PFSK-1 (cell line): ENCODE data around the gene GNA14.

Experiments used
- FOXP2 ChIP-seq: optimal IDR thresholded peaks from 2 replicates; pipeline ENCODE3; 2011; ENCODE audit warnings: borderline replicate concordance, control low read depth, inconsistent platforms; ENCODE audit not compliant: insufficient read depth; ENCODE audit errors: extremely low read length, extremely low read depth
- POLR2AphosphoS5 ChIP-seq: IDR thresholded peaks from 2 replicates; pipeline ENCODE4 v1.6.1; 2012; ENCODE audit warnings: low read depth, mild to moderate bottlenecking, control low read depth, low read length, moderate library complexity
- SIN3A ChIP-seq: IDR thresholded peaks from 2 replicates; pipeline ENCODE4 v1.6.1; 2012; ENCODE audit warnings: mild to moderate bottlenecking, low read length, moderate library complexity, borderline replicate concordance; ENCODE audit not compliant: insufficient read depth
- TAF1 ChIP-seq: IDR thresholded peaks from 2 replicates; pipeline ENCODE4 v1.6.1; 2012; ENCODE audit warnings: low read length, control low read depth, borderline replicate concordance; ENCODE audit not compliant: insufficient read depth
- TF ChIP-seq, protein P1 (sequence below), 2 experiments: IDR thresholded peaks; 2 replicates each; pipeline versions ENCODE4 v1.6.1 to v1.8.0; 2011 to 2012; ENCODE audit warnings: low read depth in 2 of 2, low read length in 2 of 2, control low read depth in 1 of 2, inconsistent platforms in 1 of 2, mild to moderate bottlenecking in 1 of 2, moderate library complexity in 1 of 2; ENCODE audit not compliant: insufficient read depth in 1 of 2

The GNA14 gene

DNA sequence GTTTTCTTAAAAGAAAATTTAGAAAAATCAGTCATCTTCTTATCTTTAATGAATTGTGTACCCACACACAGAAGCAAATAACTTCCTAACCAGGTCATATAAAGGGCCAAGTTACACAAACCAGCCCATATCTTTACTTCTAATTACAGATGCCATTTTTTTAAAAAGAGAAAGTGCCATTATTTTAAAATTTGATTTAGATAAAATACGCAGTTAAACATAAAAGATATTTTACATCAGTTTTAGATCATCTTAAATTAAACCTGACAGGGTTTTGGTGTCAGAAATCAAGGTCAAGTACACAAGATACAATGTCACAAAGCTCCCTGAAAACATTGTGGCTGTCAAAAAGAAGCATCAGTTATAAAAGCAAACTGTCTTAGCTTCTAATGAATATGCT is 129.4 kb downstream of the GNA14 start:
- TF ChIP-seq, protein P1, sequence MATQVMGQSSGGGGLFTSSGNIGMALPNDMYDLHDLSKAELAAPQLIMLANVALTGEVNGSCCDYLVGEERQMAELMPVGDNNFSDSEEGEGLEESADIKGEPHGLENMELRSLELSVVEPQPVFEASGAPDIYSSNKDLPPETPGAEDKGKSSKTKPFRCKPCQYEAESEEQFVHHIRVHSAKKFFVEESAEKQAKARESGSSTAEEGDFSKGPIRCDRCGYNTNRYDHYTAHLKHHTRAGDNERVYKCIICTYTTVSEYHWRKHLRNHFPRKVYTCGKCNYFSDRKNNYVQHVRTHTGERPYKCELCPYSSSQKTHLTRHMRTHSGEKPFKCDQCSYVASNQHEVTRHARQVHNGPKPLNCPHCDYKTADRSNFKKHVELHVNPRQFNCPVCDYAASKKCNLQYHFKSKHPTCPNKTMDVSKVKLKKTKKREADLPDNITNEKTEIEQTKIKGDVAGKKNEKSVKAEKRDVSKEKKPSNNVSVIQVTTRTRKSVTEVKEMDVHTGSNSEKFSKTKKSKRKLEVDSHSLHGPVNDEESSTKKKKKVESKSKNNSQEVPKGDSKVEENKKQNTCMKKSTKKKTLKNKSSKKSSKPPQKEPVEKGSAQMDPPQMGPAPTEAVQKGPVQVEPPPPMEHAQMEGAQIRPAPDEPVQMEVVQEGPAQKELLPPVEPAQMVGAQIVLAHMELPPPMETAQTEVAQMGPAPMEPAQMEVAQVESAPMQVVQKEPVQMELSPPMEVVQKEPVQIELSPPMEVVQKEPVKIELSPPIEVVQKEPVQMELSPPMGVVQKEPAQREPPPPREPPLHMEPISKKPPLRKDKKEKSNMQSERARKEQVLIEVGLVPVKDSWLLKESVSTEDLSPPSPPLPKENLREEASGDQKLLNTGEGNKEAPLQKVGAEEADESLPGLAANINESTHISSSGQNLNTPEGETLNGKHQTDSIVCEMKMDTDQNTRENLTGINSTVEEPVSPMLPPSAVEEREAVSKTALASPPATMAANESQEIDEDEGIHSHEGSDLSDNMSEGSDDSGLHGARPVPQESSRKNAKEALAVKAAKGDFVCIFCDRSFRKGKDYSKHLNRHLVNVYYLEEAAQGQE (IDR thresholded peaks at IDR 0.05; ENCODE audit: insufficient read depth in 1 of 2, low read depth in 2 of 2, low read length in 2 of 2) = no peak
- TF ChIP-seq SIN3A (no peak), TAF1 (no peak), POLR2AphosphoS5 (no peak), FOXP2 (no peak)

DNA sequence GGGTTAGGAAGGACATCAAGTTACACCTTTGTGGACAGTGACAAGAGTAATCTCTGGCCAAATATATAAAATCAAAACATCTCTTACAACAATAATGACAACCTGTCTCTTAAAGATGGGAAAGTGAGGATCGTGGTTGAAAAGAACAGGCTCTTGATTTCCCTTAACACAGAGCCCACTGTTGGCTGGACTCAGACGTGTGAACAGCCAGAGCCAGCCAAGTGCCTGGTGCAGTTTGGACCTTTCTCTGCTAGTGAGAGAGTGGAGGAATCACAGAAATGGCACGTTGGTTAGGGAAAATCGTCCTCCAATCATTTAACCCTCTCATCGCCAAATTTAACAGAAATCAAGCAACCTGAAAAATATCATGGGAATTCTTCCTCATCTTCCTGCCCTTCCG is 131.3 kb downstream of the GNA14 start:
- TF ChIP-seq, protein P1 (IDR thresholded peaks at IDR 0.05; ENCODE audit: insufficient read depth in 1 of 2, low read depth in 2 of 2, low read length in 2 of 2) = no peak
- TF ChIP-seq TAF1 (no peak), SIN3A (no peak), FOXP2 (no peak), POLR2AphosphoS5 (no peak)

DNA sequence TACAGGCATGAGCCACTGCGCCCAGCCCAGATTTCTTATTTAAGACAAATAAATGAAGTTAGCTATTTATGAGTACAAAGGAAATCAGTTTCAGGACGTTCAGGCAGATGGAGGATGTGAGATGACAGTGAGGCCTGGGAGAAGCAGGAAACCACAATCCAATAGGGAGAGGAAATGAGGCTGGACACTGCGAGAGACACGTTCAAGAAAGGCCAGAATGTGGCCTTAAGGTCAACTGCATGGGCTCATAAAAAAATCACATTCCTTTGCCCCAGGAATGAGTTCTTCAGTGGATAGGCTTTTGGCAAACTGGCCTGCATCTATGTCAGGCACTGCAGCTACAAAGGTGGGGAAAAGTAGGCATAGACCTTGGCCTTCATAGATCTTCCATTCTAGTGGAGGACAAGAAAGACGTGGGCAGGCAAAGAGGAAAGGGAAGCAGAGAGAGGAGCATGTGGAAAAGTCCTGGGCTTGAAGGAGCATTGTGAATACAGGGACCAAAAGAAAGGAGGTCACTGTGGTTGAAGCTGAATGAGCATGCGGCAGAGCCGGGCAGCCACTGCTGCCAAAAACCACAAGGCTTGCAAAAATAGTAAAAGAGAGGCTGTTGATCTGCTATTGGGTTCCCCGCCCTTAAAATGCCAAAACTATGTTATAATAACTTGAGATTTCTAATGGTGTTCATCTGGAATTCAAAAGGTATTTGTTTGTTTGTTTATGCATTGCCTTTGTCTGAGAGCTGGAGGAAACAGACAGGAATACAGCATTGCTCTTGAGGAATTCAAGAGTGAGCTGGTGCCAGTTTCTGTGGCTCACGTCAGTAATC is 133.0 kb downstream of the GNA14 start:
- TF ChIP-seq SIN3A = no peak
- TF ChIP-seq, protein P1 (IDR thresholded peaks at IDR 0.05; ENCODE audit: insufficient read depth in 1 of 2, low read depth in 2 of 2, low read length in 2 of 2) = 0 out of 4 replicates have a peak, but pooled peaks of 1 of the 2 experiments have one; percentile 29
- TF ChIP-seq POLR2AphosphoS5 = no peak
- no peak for TF ChIP-seq TAF1

DNA sequence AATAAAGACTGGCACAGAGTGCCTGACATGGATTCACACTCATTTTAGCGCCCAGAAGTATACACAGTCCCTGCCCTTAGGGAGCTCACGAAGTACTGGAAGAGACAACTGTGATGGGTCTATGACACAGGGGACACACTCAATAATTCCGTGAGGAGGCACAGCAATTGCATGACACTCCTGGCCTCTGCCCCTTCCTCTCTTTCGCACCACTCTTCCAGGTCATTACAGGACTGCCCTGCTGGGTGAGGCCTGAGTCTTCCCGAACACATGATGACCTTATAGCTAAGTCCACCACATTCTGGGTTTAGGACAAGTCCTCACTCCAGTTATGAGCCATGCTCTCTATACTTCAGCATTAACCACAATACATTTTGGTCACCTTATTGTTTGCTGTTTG is 134.7 kb downstream of the GNA14 start:
- TF ChIP-seq, protein P1 (IDR thresholded peaks at IDR 0.05; ENCODE audit: insufficient read depth in 1 of 2, low read depth in 2 of 2, low read length in 2 of 2) = no peak
- no peak for TF ChIP-seq SIN3A
- TF ChIP-seq POLR2AphosphoS5 = no peak
- no peak for TF ChIP-seq TAF1
- no peak for TF ChIP-seq FOXP2

DNA sequence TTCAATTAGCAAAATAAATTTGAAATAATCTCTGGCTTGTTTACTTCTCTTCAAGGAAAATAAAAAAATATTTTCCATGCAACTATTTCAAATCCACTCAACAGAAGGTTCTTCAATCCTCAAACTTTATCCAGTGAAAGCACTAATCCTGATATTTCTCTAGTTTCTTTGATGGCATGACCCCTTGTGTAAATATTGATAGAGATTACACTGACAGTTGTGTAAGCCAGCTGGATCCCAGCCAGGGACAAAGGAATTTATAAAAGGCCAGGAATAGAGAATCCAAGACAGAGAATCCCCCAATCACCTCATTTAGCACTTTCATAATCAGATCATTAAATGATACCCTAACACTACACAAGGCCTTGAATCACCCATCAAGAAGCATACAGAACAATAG is 135.2 kb downstream of the GNA14 start:
- TF ChIP-seq POLR2AphosphoS5 (no peak), TAF1 (no peak), FOXP2 (no peak), SIN3A (no peak)
- TF ChIP-seq, protein P1 (IDR thresholded peaks at IDR 0.05; ENCODE audit: insufficient read depth in 1 of 2, low read depth in 2 of 2, low read length in 2 of 2) = no peak
